Stimulated activated CD4-positive, alpha-beta T cell treated with anti-CD3 and anti-CD28 coated beads, Interleukin-4, amount 100 ng/mL, for 48 hours (primary cell): Measurements from ENCODE around the gene ZNRF3.
"Not testable (repeated sequence)": the region's sequence is repeated elsewhere in the genome, so short reads cannot be mapped to it uniquely, and the experiment has no call there.

Source experiments
- DNase-seq, 2 donors: peaks; one replicate each; pipeline ENCODE4 v3.0.0-alpha.2; 2020; ENCODE audit warnings: low read depth in 2 of 2

Gene ZNRF3

GRCh38 chr22:29065468-29066190 lies 182.3 kb downstream of the ZNRF3 start:
- DNase-seq: no peak

- no peak for DNase-seq
Observed at GRCh38 chr22:29069463-29069862, 186.1 kb downstream of the ZNRF3 start.

- no peak for DNase-seq
Observed at GRCh38 chr22:29070490-29070889, 187.1 kb downstream of the ZNRF3 start.

- peak in 1 of 2 donors; percentile 19 for DNase-seq
Observed at GRCh38 chr22:29071261-29072045, 188.1 kb downstream of the ZNRF3 start.

- peak; percentile 80 to 83 for DNase-seq
Observed at GRCh38 chr22:29072193-29072978, 189.0 kb downstream of the ZNRF3 start.

- DNase-seq: no peak
Observed at GRCh38 chr22:29072979-29073617, 189.7 kb downstream of the ZNRF3 start, which contains the start of gene KREMEN1. KREMEN1 (plus strand) TSS chr22:29073035; CDS start chr22:29073131, 96 bp downstream.

- no peak for DNase-seq
Observed at GRCh38 chr22:29073618-29074275, 190.4 kb downstream of the ZNRF3 start.

GRCh38 chr22:29074276-29074772 lies 191.0 kb downstream of the ZNRF3 start:
- DNase-seq: no peak

- no peak for DNase-seq
Observed at GRCh38 chr22:29078036-29078868, 194.9 kb downstream of the ZNRF3 start.

- DNase-seq: no peak
Observed at GRCh38 chr22:29078869-29079207, 195.5 kb downstream of the ZNRF3 start.

GRCh38 chr22:29079218-29079901 lies 196.0 kb downstream of the ZNRF3 start:
- DNase-seq: no peak

- no peak for DNase-seq
Observed at GRCh38 chr22:29080106-29080975, 197.0 kb downstream of the ZNRF3 start.

GRCh38 chr22:29081517-29082236 lies 198.3 kb downstream of the ZNRF3 start:
- no peak for DNase-seq

- no peak for DNase-seq
Observed at GRCh38 chr22:29082826-29083545, 199.6 kb downstream of the ZNRF3 start.

GRCh38 chr22:29083576-29083932 lies 200.2 kb downstream of the ZNRF3 start:
- DNase-seq: not testable (repeated sequence)

- DNase-seq: no peak
Observed at GRCh38 chr22:29083933-29084591, 200.7 kb downstream of the ZNRF3 start.

- DNase-seq: no peak
Observed at GRCh38 chr22:29087012-29087411, 203.6 kb downstream of the ZNRF3 start.
